ENCODE measurements around the gene VMAC. TPM values are rescaled to one million over a fixed set of nuclear protein-coding genes. Genes with fewer than 3 reads are reported as not detected.

The VMAC gene
- total RNA-seq, 1 donor from 2014 or later: 8.1 TPM

DNA sequence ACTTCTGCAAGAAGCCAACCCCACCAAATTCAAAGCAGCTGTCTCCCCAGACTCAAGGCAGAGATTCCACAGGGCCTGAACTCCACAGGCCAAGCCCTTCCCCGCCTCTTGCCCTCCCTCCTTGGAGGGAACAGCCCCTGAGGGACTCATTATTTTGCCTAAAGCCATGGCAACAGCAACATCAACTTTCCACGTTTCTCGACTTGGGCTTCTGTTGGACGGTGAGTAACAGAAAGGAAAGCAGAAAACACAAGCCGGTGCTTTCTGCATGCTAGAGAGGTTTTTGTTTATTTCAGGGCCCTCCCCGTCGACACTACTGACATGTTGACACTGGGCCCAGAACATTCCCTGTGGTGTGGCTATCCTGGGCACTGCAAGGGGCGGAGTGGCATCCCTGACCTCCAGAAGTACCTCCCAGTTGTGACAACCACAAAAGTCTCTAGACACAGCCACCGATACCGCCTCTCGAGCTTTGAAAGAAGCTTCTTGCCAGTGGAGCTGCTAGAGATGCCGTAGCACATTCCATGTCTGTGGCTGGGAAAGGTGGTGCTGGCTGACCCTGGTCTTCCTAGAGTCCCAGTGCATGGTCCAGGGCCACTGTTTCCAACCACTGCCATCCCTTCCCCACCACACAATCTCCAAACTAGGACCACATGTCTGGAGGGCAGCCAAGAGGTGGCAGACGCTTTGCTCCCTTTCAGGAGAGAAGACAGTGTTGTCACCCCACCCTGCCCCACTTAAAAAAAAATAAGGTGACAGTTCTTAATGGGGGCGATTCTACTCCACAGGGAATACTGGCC lies 22.2 kb downstream of the VMAC start:
- no peaks in the 10 kb centered on the region for H3K27me3 ChIP-seq (ENCODE audit: low read depth)
- peaks cover 13% of the 10 kb centered on the region for H3K4me1 ChIP-seq
- intact Hi-C loops (cut with DNase I): no loop called here
- no peak for DNase-seq
- H3K4me3 ChIP-seq: no peak overlapping the region
- H3K27ac ChIP-seq: peak overlapping the region; percentile 36
- peaks cover 100% of the 10 kb centered on the region for H3K36me3 ChIP-seq
- H3K9me3 ChIP-seq: no peaks in the 10 kb centered on the region
- ATAC-seq: peak; percentile 39 to 51
- TF ChIP-seq, protein P1, sequence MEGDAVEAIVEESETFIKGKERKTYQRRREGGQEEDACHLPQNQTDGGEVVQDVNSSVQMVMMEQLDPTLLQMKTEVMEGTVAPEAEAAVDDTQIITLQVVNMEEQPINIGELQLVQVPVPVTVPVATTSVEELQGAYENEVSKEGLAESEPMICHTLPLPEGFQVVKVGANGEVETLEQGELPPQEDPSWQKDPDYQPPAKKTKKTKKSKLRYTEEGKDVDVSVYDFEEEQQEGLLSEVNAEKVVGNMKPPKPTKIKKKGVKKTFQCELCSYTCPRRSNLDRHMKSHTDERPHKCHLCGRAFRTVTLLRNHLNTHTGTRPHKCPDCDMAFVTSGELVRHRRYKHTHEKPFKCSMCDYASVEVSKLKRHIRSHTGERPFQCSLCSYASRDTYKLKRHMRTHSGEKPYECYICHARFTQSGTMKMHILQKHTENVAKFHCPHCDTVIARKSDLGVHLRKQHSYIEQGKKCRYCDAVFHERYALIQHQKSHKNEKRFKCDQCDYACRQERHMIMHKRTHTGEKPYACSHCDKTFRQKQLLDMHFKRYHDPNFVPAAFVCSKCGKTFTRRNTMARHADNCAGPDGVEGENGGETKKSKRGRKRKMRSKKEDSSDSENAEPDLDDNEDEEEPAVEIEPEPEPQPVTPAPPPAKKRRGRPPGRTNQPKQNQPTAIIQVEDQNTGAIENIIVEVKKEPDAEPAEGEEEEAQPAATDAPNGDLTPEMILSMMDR (IDR thresholded peaks at IDR 0.05): no peak

DNA sequence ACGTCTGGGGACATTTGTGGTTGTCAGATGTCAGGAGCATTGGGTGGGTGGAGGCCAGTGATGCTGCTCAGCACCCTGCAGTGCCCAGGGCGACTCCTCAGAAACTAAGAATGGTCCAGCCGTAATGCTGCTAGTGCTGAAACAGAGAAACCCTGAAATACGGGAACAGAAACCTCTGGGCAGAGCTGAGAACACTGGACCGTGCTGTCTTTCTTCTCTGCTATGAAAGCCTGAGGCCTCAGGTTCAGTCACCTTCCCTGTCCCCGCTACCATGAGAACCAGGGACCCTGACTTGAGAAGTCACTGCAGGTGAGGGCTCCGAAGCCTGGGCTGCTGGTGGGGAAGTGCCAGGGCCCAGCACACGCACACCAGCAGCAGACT lies 22.8 kb downstream of the VMAC start:
- H3K27me3 ChIP-seq (ENCODE audit: low read depth): no peaks in the 10 kb centered on the region
- H3K4me3 ChIP-seq: no peak overlapping the region
- ATAC-seq (no peak), DNase-seq (no peak)
- H3K9me3 ChIP-seq: no peaks in the 10 kb centered on the region
- TF ChIP-seq, protein P1 (IDR thresholded peaks at IDR 0.05): no peak
- peak overlapping the region; percentile 36 for H3K27ac ChIP-seq
- peaks cover 13% of the 10 kb centered on the region for H3K4me1 ChIP-seq
- H3K36me3 ChIP-seq: peaks cover 100% of the 10 kb centered on the region
- intact Hi-C loops (cut with DNase I): no loop called here

DNA sequence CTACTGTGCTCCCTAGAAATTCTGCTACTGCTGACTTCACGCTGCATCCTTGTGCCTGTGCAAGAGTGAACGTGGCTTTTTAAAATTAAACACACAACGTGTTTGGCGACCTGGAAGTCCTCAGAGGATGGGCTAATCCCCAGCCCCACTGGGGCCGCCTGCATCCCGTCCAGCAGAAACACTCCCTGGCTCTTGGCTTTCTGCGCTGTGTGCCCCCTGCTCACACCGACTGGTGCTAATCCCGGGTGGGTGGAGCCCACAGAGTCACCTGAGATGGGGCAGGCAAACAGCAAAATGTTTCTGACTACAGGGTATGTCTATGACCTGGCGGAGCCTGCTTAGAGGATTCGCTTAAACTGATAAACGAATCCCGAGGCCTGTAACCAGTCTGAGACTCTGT lies 24.5 kb downstream of the VMAC start:
- Histone ChIP-seq H3K27ac (no peak overlapping the region), H3K36me3 (peaks cover 100% of the 10 kb centered on the region), H3K27me3 (ENCODE audit: low read depth) (no peaks in the 10 kb centered on the region), H3K9me3 (no peaks in the 10 kb centered on the region), H3K4me1 (peaks cover 18% of the 10 kb centered on the region), H3K4me3 (no peak overlapping the region)
- intact Hi-C loops (cut with DNase I): no loop called here
- DNase-seq (no peak), ATAC-seq (no peak)
- TF ChIP-seq, protein P1 (IDR thresholded peaks at IDR 0.05): no peak

DNA sequence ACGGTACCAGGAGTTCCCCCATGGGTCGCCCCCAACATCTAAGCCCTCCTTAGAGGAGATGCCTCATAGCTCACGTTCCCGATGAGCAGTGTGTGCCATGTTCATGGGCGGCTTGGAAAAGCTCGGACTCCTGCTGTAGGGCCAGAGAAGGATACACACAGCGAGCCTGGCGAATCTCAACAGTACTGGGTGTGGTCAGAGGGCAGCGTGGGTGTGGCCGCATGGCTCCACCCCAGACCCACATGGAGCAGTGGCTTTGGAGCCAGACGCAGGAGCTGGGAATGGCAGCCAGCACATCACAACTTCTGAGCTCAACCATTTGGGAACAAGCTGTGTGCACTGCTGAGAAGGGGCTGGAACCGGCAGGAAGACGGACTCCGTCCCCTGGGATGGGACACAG lies 25.0 kb downstream of the VMAC start:
- no peaks in the 10 kb centered on the region for H3K27me3 ChIP-seq (ENCODE audit: low read depth)
- DNase-seq (no peak), ATAC-seq (no peak)
- peaks cover 23% of the 10 kb centered on the region for H3K4me1 ChIP-seq
- peaks cover 100% of the 10 kb centered on the region for H3K36me3 ChIP-seq
- intact Hi-C loops (cut with DNase I): no loop called here
- no peaks in the 10 kb centered on the region for H3K9me3 ChIP-seq
- TF ChIP-seq, protein P1 (IDR thresholded peaks at IDR 0.05): no peak
- H3K4me3 ChIP-seq: no peak overlapping the region
- no peak overlapping the region for H3K27ac ChIP-seq

DNA sequence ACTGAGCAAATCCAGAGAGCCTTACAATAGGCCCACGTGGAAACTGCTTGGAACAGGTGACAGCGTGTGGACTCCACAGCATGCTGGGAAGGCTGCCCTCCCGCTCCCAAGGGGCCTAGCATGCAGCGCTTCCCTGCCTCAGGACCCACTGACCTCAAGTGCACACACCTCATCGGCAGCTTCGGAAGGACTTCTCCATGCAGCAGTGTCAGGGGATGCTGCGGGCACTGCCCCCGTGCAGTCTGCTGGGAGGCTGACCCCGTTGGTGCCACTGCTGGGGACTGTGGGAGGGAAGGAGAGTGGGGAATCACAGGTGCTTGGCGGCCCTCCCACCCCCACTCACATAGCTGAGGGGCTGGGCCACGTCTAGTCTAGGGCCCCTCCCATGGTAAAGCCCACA lies 26.6 kb downstream of the VMAC start:
- Histone ChIP-seq H3K27me3 (ENCODE audit: low read depth) (no peaks in the 10 kb centered on the region), H3K4me1 (peaks cover 36% of the 10 kb centered on the region), H3K9me3 (no peaks in the 10 kb centered on the region), H3K4me3 (no peak overlapping the region), H3K27ac (no peak overlapping the region), H3K36me3 (peaks cover 98% of the 10 kb centered on the region)
- DNase-seq: no peak
- TF ChIP-seq, protein P1 (IDR thresholded peaks at IDR 0.05): no peak
- ATAC-seq: no peak
- intact Hi-C loops (cut with DNase I): no loop called here
